ENCODE results near the gene RFX2.
"Not testable (repeated sequence)": the region's sequence is repeated elsewhere in the genome, so short reads cannot be mapped to it uniquely, and the experiment has no call there.

Gene RFX2

GRCh38 chr19:6110360-6110977 lies at the start of gene RFX2:
Gene RFX2 (minus strand): TSS chr19:6110500. CDS start chr19:6047496, 63,004 bp downstream.
- DNase-seq, result peak; percentile 99

- DNase-seq, result no peak
These were observed 45.7 kb upstream of the RFX2 start for GRCh38 chr19:6156033-6156432.

- DNase-seq, result no peak
These were observed 40.0 kb upstream of the RFX2 start for GRCh38 chr19:6150289-6150688.

GRCh38 chr19:6141217-6141616 lies 30.9 kb upstream of the RFX2 start:
- DNase-seq, result no peak

GRCh38 chr19:6138511-6138910 lies 28.2 kb upstream of the RFX2 start:
- DNase-seq, result no peak

- no peak for DNase-seq
These were observed 27.8 kb upstream of the RFX2 start for GRCh38 chr19:6138066-6138465.

- no peak for DNase-seq
These were observed 22.9 kb upstream of the RFX2 start for GRCh38 chr19:6133231-6133630.

GRCh38 chr19:6132482-6132881 lies 22.2 kb upstream of the RFX2 start:
- no peak for DNase-seq

- DNase-seq, result no peak
These were observed 17.5 kb upstream of the RFX2 start for GRCh38 chr19:6127716-6128335.

GRCh38 chr19:6126335-6126974 lies 16.2 kb upstream of the RFX2 start:
- DNase-seq, result peak; percentile 72

GRCh38 chr19:6125571-6125989 lies 15.3 kb upstream of the RFX2 start:
- peak; percentile 88 for DNase-seq

- DNase-seq, result no peak
These were observed 8.7 kb upstream of the RFX2 start for GRCh38 chr19:6119031-6119430.

- DNase-seq, result no peak
These were observed 7.7 kb upstream of the RFX2 start for GRCh38 chr19:6118043-6118442.

GRCh38 chr19:6117534-6117933 lies 7.2 kb upstream of the RFX2 start:
- no peak for DNase-seq

GRCh38 chr19:6116749-6117430 lies 6.6 kb upstream of the RFX2 start:
- DNase-seq, result no peak

- DNase-seq, result no peak
These were observed 5.7 kb upstream of the RFX2 start for GRCh38 chr19:6115992-6116391.

GRCh38 chr19:6113616-6114188 lies 3.4 kb upstream of the RFX2 start:
- DNase-seq, result no peak

GRCh38 chr19:6109947-6110346 lies 353 bp downstream of the RFX2 start:
- no peak for DNase-seq

- DNase-seq, result peak; percentile 20
These were observed 1.3 kb downstream of the RFX2 start for GRCh38 chr19:6108721-6109633.

- DNase-seq, result not testable (repeated sequence)
These were observed 3.5 kb downstream of the RFX2 start for GRCh38 chr19:6106643-6107294.

- no peak for DNase-seq
These were observed 4.9 kb downstream of the RFX2 start for GRCh38 chr19:6105444-6105843.

GRCh38 chr19:6103894-6104293 lies 6.4 kb downstream of the RFX2 start:
- DNase-seq, result no peak
